ENCODE results near the gene ABCB8. TPM values are rescaled to one million over a fixed set of nuclear protein-coding genes. Genes with fewer than 3 reads are reported as not detected.
A peak's percentile ranks its signal among the peaks of the same experiment; 100 is the strongest.

The ABCB8 gene
- total RNA-seq, 8 experiments from 2014 or later, result 13.5 to 38.1 (median 27.0) TPM

GRCh38 chr7:151060113-151060415, 31.8 kb downstream of the ABCB8 start:
- no peak overlapping the region for H3K27ac ChIP-seq
- in situ Hi-C loops (cut with MboI; ENCODE audit: low pct_unique_long_range_greater_than_20kb in 2 of 9, low sequenced_read_pairs in 9 of 9, unreplicated experiment in 9 of 9), result no loop called here

DNA sequence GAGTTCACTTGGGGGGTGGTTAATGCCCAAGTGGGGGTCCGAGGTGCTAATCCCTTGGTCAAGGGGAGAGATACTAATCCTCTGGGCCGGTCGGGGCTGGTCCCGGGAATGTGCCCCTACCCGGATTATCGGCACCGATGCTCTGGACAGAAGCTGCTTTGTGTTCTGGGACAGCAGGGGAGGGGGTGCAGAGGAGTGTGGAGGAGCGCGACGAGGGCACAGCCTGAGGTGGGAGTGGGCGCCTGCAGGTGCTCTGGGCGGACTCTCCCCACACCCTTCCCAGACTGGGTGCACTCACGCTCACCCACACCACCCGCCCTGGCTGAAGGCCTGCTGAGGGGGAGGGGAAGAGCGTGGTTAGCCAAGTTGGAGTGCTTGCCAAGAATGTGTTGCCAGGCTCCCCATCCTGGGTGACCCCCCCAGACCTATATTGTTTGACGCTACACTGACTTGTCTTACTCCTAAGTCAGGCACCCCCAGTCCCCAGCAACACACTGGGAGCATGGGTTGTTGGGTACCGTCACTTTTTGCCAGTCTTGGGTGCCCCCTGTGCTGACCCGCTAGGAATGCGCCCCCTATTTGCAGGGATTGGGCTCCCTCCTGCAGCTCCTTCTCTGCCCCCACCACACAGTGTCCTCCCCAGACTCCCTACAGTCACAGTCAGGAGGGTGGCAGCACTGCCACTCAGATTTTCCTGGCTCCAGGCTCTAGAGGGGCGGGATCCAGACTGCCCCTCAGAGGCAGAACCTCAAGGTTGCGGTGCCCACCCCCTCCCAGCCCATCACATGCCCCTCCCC, 32.4 kb downstream of the ABCB8 start:
- 0 to 30% (median 20%) methylated on average over 1 to 4 of the region's 21 CpGs; no CpG with 5 or more reads in 7 of the 10 experiments for WGBS, 10 experiments
- Histone ChIP-seq H3K27ac (no peak overlapping the region), H3K4me1 (replicated peaks in 1 of 2) (peaks cover 36 to 37% of the 10 kb centered on the region in 2 donors), H3K4me3 (peak overlapping the region; percentile 47 to 68 (median 54))
- no peak for ATAC-seq (replicated peaks in 6 of 8)
- in situ Hi-C loops (cut with MboI; ENCODE audit: low pct_unique_long_range_greater_than_20kb in 2 of 9, low sequenced_read_pairs in 9 of 9, unreplicated experiment in 9 of 9), result no loop called here

More at GRCh38 chr7:151060113-151060415, 31.8 kb downstream of the ABCB8 start:
- H3K4me3 ChIP-seq, result peak overlapping the region; percentile 47 to 68 (median 54)
- WGBS, 10 experiments, result 0 to 40% (median 0%) methylated on average over 1 to 2 of the region's 17 CpGs; no CpG with 5 or more reads in 7 of the 10 experiments
- ATAC-seq (replicated peaks in 6 of 8), result no peak
- H3K4me1 ChIP-seq (replicated peaks in 1 of 2), result peaks cover 36 to 37% of the 10 kb centered on the region in 2 donors

GRCh38 chr7:151061213-151062110, 33.2 kb downstream of the ABCB8 start:
- Histone ChIP-seq H3K4me1 (replicated peaks in 1 of 2) (peaks cover 36 to 37% of the 10 kb centered on the region in 2 donors), H3K4me3 (peak overlapping the region in 3 of 5 donors; percentile 2 to 68 (median 54)), H3K27ac (no peak overlapping the region)
- WGBS, 10 experiments, result 26 to 72% (median 43%) methylated on average over 3 to 17 of the region's 33 CpGs; no CpG with 5 or more reads in 1 of the 10 experiments
- no peak for ATAC-seq (replicated peaks in 6 of 8)
- in situ Hi-C loops (cut with MboI; ENCODE audit: low pct_unique_long_range_greater_than_20kb in 2 of 9, low sequenced_read_pairs in 9 of 9, unreplicated experiment in 9 of 9), result no loop called here

DNA sequence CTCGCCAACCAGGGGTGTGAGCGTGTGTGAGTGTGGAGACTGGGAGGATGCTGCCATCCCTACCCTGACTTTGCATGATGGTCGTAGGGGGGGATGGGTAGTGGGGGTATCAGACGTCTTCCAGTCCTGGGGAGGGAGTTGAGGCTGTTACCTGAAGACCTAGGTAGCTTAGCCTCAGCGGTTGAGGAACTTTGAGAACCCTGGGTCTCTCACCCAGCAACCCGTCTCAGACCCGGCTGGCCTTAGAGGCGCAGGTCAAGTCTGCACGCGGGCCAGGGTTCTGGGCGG, 33.8 kb downstream of the ABCB8 start:
- WGBS, 10 experiments, result 0% methylated on average over 1 of the region's 11 CpGs; no CpG with 5 or more reads in 9 of the 10 experiments

DNA sequence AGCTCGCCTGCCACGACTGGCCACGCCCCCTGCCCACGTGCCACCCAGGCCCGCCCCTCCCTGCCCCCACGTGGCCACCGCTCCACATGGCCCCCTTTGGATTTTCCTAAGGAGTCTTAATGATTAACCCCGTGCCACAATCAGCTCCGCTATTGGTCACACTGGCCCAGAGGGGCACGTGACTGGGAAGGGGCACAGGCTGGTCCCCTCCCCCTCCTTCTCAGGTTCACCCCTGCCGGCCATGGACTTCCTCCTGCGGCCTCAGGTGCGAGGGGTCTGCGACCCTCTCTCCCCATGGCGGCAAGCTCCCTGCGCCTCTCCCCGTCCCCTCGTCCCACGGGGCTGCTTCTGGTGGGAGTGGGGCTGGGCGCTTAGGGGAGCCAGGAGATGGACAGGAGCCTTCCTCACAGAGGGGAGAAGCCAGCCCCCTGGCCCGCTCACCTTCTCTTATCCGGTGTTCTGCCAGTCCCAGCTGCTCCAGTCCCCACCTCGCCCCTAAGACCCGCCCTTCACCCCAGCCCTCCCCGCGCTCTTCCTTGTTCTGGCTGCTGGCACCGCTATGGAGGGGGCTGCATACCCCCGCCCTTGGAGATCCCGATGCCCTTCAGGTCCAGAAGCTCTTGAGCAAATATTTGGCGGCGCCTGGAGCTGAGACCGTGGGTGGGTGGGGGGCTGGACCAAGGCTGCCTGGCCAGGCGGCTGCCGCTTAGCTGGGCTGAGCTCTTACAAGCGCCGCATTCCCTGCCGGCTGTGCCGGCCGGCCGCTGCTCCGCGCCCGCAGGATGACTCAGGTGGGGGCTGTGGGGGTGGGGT, 34.4 kb downstream of the ABCB8 start:
- in situ Hi-C loops (cut with MboI; ENCODE audit: low pct_unique_long_range_greater_than_20kb in 2 of 9, low sequenced_read_pairs in 9 of 9, unreplicated experiment in 9 of 9), result no loop called here
- Histone ChIP-seq H3K4me1 (replicated peaks in 1 of 2) (peaks cover 29 to 32% of the 10 kb centered on the region in 2 donors), H3K4me3 (peak overlapping the region; percentile 17 to 37 (median 23)), H3K27ac (peak overlapping the region in 1 of 2 donors; percentile 32)
- ATAC-seq (replicated peaks in 6 of 8), result peak; percentile 8 to 38 (median 20)
- WGBS, 10 experiments, result no CpG with 5 or more reads among the region's 43 CpGs

More for the DNA sequence above, 33.8 kb downstream of the ABCB8 start:
- in situ Hi-C loops (cut with MboI; ENCODE audit: low pct_unique_long_range_greater_than_20kb in 2 of 9, low sequenced_read_pairs in 9 of 9, unreplicated experiment in 9 of 9), result no loop called here
- Histone ChIP-seq H3K4me3 (peak overlapping the region in 4 of 5 donors; percentile 2 to 37 (median 28)), H3K27ac (no peak overlapping the region), H3K4me1 (replicated peaks in 1 of 2) (peaks cover 31 to 34% of the 10 kb centered on the region in 2 donors)
- ATAC-seq (replicated peaks in 6 of 8), result no peak

- in situ Hi-C loops (cut with MboI; ENCODE audit: low pct_unique_long_range_greater_than_20kb in 2 of 9, low sequenced_read_pairs in 9 of 9, unreplicated experiment in 9 of 9), result no loop called here
- Histone ChIP-seq H3K4me3 (peak overlapping the region in 3 of 5 donors; percentile 23 to 37 (median 36)), H3K27ac (peak overlapping the region in 1 of 2 donors; percentile 32), H3K4me1 (replicated peaks in 1 of 2) (peaks cover 29 to 32% of the 10 kb centered on the region in 2 donors)
- peak in 3 of 8 experiments; percentile 6 to 38 (median 29) for ATAC-seq (replicated peaks in 6 of 8)
- WGBS, 10 experiments, result no CpG with 5 or more reads among the region's 11 CpGs
Measured at GRCh38 chr7:151063212-151063561, 34.9 kb downstream of the ABCB8 start.

GRCh38 chr7:151064454-151064853, 36.2 kb downstream of the ABCB8 start:
- no peak overlapping the region for H3K4me3 ChIP-seq
- no peak overlapping the region for H3K27ac ChIP-seq
- in situ Hi-C loops (cut with MboI; ENCODE audit: low pct_unique_long_range_greater_than_20kb in 2 of 9, low sequenced_read_pairs in 9 of 9, unreplicated experiment in 9 of 9), result no loop called here
- 80 to 100% methylated on average over 2 to 3 of the region's 18 CpGs; no CpG with 5 or more reads in 8 of the 10 experiments for WGBS, 10 experiments
- ATAC-seq (replicated peaks in 6 of 8), result no peak
- H3K4me1 ChIP-seq (replicated peaks in 1 of 2), result peaks cover 21 to 24% of the 10 kb centered on the region in 2 donors

- in situ Hi-C loops (cut with MboI; ENCODE audit: low pct_unique_long_range_greater_than_20kb in 2 of 9, low sequenced_read_pairs in 9 of 9, unreplicated experiment in 9 of 9), result no loop called here
- Histone ChIP-seq H3K4me1 (replicated peaks in 1 of 2) (peaks cover 19 to 24% of the 10 kb centered on the region in 2 donors), H3K4me3 (no peak overlapping the region), H3K27ac (no peak overlapping the region)
- WGBS, 10 experiments, result no CpG with 5 or more reads among the region's 6 CpGs
- no peak for ATAC-seq (replicated peaks in 6 of 8)
Measured at GRCh38 chr7:151064993-151065392, 36.7 kb downstream of the ABCB8 start.

DNA sequence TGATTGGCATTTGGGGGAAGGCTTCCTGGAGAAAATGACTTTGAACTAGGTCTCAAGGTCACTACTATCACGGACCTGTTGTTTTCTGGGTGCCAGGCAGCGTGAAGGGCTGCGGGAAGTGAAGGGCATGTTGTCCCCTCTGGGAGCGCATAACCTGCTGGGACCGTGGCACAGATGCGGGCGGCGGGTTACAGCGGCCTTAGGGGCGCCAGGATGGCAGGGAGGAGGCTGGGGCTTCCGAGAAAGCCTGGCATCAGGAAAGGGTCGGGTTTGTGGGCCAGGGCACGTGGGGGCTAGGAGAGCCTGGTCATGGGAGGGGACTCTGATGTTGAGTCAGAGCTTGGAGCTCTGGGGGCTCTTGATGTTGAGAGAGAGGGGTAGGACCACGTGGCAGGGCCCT, 37.3 kb downstream of the ABCB8 start:
- 71 to 100% (median 92%) methylated on average over 1 to 11 of the region's 14 CpGs; no CpG with 5 or more reads in 5 of the 10 experiments for WGBS, 10 experiments
- no peak overlapping the region for H3K4me3 ChIP-seq
- in situ Hi-C loops (cut with MboI; ENCODE audit: low pct_unique_long_range_greater_than_20kb in 2 of 9, low sequenced_read_pairs in 9 of 9, unreplicated experiment in 9 of 9), result no loop called here
- H3K27ac ChIP-seq, result no peak overlapping the region
- H3K4me1 ChIP-seq (replicated peaks in 1 of 2), result peaks cover 15 to 20% of the 10 kb centered on the region in 2 donors
- ATAC-seq (replicated peaks in 6 of 8), result no peak

DNA sequence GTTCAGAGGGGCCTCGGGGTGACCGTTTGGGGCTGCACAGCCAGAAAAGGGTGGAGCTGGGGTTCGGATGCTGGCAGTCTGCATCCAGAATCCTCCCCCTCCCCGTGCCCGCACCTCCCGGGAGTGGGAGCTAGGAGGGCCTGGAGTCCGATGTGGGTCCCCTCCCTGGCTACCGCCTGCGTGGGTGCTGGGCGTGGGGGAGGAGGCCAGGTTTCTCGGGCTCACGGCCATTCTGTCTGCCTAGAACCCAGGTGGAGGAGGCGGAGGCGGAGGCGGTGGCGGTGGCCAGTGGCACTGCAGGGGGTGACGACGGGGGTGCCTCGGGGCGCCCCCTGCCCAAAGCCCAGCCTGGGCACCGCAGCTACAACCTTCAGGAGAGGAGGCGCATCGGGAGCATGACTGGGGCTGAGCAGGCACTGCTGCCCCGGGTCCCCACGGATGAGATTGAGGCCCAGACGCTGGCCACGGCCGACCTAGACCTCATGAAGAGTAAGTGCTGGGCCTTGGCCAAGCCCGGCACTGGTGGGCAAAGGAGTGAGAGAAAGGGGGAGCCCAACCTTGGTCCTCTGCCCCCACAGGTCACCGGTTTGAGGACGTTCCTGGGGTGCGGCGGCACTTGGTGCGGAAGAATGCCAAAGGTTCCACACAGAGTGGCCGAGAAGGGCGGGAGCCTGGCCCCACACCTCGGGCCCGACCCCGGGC, 38.2 kb downstream of the ABCB8 start:
- Histone ChIP-seq H3K27ac (no peak overlapping the region), H3K4me3 (no peak overlapping the region), H3K4me1 (replicated peaks in 1 of 2) (peaks cover 11 to 12% of the 10 kb centered on the region in 2 donors)
- in situ Hi-C loops (cut with MboI; ENCODE audit: low pct_unique_long_range_greater_than_20kb in 2 of 9, low sequenced_read_pairs in 9 of 9, unreplicated experiment in 9 of 9), result no loop called here
- 88 to 90% methylated on average over 2 to 5 of the region's 39 CpGs; no CpG with 5 or more reads in 8 of the 10 experiments for WGBS, 10 experiments
- ATAC-seq (replicated peaks in 6 of 8), result no peak

GRCh38 chr7:151068069-151068773, 40.0 kb downstream of the ABCB8 start:
- no peak overlapping the region for H3K27ac ChIP-seq
- peaks cover 0 to 2% of the 10 kb centered on the region in 2 donors for H3K4me1 ChIP-seq (replicated peaks in 1 of 2)
- in situ Hi-C loops (cut with MboI; ENCODE audit: low pct_unique_long_range_greater_than_20kb in 2 of 9, low sequenced_read_pairs in 9 of 9, unreplicated experiment in 9 of 9), result no loop called here
- ATAC-seq (replicated peaks in 6 of 8), result peak in 3 of 8 experiments; percentile 71 to 82 (median 72)
- no peak overlapping the region for H3K4me3 ChIP-seq
- WGBS, 10 experiments, result 7 to 100% (median 86%) methylated on average over 1 to 8 of the region's 12 CpGs; no CpG with 5 or more reads in 2 of the 10 experiments

Data from motor neuron (in vitro differentiated cells).